Stimulated activated CD8-positive, alpha-beta memory T cell treated with anti-CD3 and anti-CD28 coated beads, Interleukin-7, amount 100 ng/mL, for 24 hours (primary cell): ENCODE results near the gene EID2.

ENCODE experiments used
- DNase-seq: peaks from one replicate; pipeline ENCODE4 v3.0.0-alpha.2; 2020; ENCODE audit warnings: low read depth

EID2 gene, protein sequence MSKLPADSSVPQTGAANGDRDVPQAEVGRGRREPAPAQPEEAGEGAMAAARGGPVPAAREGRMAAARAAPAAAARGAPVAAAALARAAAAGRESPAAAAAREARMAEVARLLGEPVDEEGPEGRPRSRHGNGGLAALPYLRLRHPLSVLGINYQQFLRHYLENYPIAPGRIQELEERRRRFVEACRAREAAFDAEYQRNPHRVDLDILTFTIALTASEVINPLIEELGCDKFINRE

DNA sequence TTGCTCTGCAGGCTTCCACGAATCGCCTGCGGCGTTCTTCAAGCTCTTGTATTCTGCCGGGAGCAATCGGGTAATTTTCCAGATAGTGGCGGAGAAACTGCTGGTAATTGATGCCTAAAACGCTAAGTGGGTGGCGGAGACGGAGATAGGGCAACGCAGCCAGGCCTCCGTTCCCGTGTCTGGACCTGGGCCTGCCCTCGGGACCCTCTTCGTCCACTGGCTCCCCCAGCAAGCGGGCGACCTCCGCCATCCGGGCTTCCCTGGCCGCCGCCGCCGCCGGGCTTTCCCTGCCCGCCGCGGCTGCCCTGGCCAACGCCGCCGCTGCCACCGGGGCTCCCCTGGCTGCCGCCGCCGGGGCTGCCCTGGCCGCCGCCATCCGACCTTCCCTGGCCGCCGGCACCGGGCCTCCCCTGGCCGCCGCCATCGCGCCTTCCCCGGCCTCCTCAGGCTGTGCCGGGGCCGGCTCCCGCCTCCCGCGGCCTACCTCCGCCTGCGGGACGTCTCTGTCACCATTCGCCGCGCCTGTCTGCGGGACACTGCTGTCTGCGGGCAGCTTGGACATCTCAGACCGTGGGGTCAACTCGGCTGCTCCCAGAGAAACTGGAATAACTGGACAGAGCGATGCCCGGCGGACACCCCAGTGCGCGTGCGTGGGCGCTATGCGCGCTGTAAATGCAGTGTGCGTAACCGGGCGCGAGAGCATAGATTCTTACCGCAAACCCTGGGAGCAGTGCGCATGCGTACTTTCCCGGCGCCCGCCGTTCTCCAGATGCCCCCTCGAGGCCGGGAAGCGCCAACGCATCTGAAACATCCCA lies at the start of gene EID2:
TSS of gene EID2 (minus strand) at position 644 of the 815 bp plus-strand sequence. CDS start at position 562, 82 bp downstream.
- DNase-seq = peak; percentile 89

DNA sequence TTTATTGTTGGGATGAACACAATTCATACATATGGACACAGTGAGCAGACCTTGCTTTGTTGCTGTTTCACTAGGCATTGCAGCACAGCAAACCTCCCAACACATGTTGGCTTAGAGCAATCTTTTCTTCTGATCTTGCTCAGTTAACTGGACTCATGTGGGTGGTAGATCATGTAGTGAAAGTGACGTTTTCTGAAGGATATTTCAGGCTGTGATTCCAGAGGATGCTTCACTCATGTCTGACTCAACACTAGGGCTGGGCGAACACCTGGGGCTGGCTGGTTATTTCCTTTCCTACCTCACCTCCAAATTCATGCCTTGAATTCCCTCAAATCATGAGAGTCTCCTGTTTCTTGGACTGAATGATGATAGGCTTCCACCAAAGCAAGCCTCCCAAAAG lies 48.1 kb upstream of the EID2 start:
- DNase-seq = no peak

DNA sequence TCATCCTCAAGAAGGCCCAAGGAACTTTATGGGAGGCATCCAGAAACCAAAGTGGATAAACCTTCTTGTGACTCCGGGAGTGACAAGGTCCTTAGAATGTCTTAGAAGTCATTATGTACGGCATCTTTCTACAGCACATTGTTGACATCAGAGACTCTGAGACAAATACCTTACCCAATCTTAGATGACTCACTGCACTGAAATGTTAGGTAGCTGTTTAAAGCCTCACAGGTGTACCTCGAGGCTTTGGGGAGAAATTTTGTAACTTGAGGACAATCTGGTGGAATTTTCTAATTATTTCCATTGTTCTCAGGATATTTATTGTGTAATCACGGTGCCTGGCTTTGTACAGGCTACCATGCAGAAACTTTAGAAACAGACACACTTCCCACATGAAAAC lies 47.5 kb upstream of the EID2 start:
- DNase-seq = no peak

DNA sequence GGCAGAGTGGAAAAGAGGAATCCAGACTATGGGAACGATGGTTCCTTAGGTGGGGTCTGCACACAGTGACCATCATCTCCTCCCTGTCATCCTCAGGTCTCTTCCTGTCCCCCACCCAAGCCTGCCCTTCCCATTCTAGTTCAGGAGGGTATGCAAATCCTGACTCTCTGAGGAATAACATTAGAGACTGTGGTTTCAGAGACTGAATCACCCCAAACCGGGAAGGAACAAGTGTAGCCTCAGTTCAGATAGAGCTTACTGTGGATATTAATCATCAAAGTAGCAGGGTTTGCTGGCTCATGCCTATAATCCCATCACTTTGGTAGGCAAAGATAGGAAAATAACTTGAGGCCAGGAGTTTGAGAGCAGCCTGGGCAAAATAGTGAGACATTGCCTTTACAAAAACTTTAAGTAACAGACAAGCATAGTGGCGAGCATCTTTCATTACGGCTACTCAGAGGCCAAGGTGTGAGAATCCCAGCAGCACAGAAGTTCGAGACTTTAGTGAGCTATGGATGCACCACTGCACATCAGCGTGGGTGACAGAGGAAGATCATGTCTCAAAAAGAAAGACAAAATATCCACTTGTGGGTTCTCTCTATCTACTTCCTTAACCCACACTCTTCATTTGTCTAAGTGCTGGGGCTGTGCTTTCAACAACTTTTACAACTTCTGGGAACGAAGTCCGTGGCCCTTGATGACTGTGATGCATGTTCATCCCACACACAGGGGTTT lies 43.1 kb upstream of the EID2 start:
- no peak for DNase-seq

DNA sequence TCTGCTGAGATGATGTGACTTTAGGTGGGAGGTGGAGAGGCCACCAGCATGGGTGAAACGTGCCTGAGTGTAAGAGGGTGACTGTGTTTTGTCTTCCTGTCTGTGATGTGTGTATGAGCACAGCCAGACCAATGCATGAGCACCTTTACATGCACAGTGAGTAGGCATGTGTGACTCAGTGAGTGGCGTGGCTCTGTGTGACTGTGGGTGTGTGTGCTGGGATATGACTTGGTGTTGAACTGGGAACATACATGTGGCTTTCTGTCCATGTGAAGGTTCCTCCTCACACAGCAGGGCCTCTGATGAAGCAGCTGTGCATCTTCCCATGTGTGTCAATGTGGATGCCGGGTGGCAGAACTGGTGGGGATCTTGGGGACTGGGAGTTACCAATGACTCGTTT lies 42.5 kb upstream of the EID2 start:
- no peak for DNase-seq

DNA sequence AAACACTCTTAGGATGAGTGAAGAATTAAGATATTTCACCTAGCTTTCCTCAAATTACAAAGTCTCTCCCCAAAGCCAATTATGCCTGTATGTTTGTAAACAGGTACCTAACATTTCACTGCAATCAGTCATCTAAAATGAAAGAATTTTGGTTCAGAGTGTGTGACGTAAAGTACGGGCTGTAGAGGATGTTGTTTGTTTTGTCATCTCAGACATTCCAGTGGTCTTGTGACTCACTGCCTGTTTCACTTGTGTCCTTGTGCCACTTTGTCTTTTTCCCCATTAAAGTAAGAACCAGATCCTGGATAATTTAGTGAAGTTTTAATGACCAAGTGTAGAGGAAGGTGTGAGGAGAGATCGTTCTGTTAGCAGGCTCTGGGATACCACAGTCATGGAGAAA lies 28.6 kb upstream of the EID2 start:
- DNase-seq = no peak

DNA sequence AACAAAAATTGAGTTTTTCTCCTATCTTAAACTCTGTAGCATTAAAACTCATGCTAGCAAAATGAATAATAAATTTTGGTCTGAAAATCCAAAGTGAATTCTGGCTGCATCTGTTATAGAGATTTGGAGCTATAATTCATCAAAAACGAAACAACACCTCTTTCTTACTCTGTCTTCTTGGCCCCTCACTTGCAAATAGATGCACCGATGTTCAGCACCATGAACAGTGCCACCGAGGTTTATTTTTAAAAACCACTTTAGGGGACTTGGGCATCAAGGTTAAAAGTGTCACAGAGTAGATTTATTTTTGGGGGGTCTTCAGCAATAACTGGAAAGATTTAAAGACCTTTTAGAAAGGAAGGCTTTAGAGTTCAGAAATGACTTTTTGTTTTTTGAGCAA lies 26.1 kb upstream of the EID2 start:
- DNase-seq = no peak

DNA sequence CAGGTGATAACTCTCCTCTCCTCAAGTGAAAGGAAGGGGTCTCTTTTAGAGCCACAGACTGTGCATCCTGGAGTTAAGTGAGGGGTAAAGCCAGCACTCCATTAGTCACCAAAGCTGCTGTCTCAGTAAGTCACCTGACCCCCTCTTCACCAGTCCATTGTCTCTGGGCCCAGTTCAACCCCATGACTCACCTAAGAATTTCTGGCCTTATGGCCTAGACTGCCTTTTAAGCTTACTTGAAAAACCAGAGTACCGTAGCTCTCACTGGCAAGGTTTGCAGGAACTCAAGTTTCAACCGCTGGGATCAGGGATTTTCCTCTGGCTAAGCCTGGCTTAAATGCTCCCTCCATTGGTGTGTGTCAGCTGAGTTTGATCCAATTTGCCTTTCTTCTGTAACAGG lies 23.4 kb upstream of the EID2 start:
- no peak for DNase-seq

DNA sequence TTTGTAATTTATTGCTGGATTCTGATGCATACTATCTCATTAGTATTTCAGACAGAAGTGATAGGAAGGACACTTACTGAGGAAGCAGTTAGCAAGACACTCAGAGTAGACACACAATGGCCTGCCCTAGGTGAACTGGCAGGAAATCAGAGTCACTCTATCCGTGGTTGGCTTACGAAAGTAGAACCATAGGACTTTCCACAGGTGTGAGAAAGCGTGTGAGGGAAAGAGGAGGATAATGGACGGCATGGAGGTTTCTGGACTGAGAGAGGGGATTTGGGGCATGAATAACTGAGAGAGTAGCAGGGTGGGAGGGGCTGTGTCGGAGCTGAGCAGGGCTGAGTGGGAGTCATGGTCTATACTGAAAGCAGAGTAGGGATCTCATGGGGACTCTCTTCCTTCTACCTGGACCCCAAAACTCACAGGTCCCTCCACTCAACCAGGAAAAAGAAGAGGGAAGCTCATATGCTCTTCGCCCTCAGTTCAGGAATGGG lies 18.7 kb upstream of the EID2 start:
- no peak for DNase-seq

DNA sequence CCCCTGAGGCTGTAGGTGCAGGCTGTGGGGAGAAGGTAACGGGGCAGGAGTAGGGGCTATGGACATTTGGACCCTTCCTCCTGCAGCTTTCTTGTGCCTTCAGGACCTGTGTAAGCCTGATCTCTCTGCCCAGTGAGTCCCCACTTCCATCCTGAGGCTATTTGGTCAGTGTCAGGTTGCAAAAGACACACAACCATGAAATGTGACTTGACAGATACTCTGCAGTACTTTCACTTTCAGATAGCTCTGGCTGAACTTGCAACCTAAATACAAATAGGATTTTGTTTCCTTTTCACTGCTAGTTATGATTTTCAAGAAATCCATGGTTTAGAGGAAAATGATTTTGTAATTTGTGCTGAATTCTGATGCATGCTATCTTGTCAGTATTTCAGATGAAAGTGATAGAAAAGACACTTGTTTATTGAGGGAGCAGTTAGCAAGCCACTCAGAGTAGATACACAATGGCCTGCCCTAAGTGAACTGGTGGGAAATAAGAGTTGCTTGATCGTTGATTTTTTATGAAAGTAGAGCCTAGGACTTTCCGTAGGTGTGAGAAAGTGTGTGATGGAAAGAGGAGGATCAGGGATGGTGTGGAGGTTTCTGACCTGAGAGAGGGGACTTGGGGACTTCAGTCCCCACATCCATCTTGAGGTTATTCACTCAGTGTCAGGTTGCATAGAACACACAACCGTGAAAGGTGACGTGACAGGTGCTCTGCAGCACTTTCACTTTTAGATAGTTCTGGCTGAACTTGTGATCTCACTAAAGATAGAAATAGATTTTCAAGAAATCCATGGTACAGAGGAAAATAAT lies 18.1 kb upstream of the EID2 start:
- no peak for DNase-seq

DNA sequence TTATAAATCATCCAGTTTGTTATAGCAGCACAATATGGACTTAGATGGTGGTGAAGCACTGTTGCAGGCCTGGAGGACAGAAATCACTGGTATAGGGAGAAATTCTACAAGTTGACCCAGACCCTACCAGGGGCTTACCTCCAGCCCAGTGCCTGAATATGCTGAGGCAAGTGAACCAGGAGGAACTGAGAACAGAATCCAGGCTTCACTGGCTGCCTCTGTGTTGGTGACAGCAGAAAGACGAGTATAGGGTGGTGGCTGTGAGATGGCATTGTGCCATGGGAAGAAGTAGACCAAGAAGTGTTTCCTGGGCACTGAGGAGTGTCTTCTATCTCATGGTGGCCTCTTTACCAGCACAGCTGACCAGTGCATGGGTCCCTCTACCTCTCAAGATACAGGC lies 15.9 kb upstream of the EID2 start:
- DNase-seq = no peak

DNA sequence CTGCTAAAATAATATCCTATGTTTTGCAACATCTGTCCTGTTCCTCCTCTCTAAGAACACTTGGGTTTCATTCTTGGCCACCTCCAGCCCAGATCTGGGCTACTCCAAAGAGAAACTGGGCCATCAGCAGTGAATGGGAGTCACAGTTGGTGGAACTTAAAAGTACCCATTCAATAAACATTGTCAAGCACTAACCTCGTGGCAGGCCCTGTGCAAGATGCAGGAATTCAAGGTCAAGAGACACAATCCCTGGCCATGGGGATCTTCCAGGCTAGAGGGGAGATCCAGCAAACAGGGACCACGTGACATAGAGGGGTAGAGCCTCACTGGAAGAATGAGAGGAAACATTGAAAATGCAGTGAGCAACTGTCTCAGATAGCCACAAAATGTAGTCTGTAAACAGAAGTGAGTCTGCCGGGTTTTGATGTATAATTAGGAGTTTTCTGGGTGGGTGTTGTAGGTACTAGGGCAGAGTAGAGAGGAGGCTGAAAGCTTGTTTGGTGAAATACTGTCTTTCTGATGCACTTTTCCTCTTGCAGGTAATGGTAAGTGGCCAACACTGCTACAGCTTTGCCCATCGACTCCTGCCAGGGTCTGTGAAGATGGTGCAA lies 14.8 kb upstream of the EID2 start:
- DNase-seq = no peak

DNA sequence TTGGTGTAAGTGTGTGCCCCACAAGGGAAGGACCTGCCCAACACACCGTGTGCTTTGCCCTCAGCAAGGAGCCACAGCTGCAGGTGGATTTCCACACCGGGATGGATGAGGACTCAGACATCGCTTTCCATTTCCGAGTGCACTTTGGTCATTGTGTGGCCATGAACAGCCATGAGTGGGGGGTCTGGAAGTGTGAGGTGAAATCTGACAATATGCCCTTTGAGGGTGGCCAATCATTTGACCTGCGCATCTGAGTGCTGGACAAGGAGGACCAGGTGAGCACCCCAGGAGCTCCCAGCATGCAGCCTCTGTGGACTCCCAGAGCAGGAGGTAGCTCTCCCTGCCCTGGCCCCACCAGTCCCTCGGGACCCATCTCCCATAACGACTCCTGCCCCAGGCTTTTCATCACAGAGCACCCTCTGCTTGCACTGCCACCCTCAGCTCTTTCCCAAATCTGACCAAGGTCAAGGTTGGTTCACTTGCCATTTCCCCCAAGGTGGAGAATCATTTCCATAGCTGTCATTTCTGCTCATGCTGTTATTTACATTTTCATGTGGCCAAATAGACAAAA lies 13.2 kb upstream of the EID2 start:
- DNase-seq = no peak

DNA sequence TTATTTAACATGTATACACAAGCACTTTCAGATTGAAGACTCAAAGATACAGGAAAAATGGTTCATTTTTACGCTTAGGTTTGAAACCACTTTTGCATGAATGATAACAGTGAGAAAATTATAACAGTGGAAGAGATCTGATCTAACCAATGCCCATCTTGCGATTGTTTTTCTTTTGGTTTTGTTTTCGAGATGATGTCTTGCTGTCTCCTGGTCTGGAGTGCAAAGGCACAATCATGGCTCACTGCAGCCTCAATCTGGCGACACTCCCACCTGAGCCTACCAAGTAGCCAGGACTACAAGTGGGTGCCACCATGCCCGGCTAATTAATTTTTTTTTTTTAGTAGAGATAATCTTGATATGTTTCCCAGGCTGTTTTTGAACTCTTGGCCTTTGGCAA lies 10.2 kb upstream of the EID2 start:
- DNase-seq = no peak

DNA sequence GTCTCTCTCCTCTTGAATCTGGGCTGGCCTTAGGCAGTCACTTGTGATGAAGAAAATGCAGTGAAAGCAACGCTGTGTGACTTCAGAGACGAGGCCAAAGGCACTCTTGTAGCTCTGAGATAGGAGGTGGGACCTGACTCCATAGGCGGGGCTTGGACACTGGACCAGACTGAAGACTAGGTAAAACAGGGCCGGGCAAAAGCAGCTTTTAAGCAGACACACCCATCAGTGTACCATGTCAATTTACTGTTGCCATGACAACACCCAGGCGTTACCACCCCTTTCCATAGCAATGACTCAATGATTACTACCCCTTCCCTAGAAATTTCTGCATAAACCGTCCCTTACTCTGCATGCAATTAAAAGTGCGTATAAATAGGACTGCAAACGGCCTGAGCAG lies 6.6 kb upstream of the EID2 start:
- no peak for DNase-seq

DNA sequence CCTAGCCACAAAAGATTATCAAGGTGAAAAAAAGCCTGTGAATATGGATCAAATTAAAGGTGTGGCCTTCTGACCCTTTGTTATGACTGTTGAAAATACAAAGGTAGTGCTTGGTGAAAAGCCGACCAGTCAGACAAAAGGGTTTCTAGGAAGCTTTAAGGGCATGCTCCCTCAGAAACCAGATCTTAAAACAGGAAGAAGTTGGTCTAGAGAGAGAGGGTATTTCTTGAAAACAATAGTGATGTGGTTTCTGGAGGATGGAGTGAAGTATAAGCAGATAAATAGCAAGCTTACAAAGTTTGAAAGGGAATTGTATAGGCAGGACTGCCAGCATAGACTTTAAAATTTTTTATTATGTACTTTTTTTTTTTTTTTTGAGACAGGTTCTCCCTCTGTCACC lies 5.0 kb upstream of the EID2 start:
- no peak for DNase-seq

DNA sequence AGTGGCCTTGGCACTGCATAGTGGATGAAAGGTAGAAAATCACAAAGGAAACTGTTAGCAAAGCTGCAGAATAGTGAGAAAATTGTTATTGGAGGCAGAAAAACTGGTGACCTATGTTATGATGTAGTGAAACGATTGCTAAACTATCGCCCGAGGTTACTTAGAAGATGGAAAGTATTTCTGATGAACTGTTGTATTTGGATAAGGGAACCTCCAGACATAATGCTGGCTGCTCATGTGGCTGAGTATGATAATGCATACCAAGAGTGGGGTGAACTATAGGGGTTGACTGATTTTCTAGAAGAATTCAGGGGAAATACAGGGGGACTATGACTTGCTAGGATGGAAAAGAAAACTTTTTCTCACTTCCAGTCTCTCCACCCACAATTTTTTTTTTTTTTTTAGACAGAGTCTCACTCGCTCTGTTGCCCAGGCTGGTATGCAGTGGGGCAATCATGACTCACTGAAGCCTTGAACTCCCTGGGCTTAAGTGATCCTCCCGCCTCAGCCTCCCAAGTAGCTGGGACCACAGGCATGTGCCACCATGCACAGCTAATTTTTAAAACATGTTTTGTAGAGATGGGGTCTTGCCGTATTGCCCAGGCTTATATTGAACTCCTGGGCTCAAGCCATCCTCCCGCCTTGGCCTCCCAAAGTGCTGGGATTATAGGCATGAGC lies 4.4 kb upstream of the EID2 start:
- DNase-seq = no peak

DNA sequence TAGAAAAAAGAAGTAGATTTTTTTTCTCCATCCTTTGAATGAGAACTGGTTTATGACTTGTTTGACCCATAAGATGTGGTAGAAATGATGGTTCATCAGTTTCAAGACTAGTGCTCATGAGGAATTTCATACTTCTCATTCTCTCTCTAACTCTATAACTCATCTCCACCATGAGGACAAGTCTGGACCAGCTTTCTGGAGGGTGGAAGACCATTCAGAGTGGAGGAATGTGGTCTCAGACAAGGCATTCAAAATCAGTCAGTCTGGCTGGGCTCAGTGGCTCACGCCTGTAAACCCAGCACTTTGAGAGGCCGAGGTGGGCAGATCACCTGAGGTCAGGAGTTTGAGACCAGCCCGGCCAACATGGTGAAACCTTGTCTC lies 3.5 kb upstream of the EID2 start:
- DNase-seq = no peak

DNA sequence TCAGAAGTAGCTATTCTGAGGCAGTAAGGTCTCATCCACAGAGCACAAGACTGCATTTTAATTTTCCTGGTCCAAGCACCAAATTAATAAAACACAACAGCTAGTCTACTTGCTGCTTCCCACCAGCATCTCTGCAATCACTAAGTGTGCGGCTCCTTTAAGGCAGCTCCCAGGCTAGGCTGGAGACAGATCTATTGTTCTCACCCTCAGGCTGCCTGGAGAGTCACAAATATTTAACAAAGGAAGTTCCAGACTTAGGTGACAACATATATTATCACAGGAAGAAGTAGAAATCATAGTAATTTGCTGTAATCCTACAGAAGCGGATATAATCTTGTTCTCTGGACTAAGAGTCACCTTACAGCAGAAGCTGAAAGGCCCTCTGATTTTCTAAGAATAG lies 2.2 kb upstream of the EID2 start:
- DNase-seq = no peak

DNA sequence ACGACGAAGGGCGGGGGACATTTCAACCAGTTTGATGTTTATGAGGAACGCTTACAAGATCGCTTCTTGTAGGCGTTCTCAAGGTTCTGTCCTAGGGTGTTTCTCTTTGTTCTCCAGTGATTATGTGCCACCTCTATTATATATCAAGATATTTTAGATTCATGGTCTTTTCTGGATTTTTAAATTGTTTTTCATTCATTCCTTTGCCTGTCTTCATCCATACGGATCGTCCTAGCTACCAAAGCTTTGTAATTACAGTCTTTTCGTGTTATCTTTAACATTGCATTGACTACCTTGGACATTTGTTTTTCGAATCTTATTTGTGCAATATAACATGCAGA lies 342 bp upstream of the EID2 start:
- no peak for DNase-seq

DNA sequence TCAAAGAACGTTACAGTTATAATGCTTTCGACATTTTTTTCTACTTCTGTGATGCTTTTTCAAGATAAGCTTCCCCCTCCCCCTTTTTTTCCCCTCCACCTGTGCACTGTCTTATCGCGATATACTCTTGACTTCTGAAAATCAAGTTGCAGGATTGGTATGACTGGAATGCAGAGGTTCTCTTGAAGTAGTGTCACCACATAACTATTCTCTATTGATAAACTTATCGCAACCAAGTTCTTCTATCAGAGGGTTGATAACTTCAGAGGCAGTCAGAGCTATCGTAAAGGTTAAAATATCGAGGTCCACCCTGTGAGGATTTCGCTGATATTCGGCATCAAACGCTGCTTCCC lies 820 bp downstream of the EID2 start:
- no peak for DNase-seq
